Neutrophil (primary cell): ENCODE measurements around the gene NPFF.

ENCODE experiments used
- H3K27ac ChIP-seq: fragments of 200-600 bp; sonication (generic); 2 replicates; pipeline ENCODE4 v1.5.1; 2016; ENCODE audit warnings: mild to moderate bottlenecking, moderate library complexity
- H3K27me3 ChIP-seq: fragments of 200-600 bp; sonication (generic); 2 replicates; pipeline ENCODE4 v1.6.0; 2016; ENCODE audit warnings: mild to moderate bottlenecking
- H3K36me3 ChIP-seq: fragments of 200-600 bp; sonication (generic); 2 replicates; pipeline ENCODE4 v1.5.1; 2017
- H3K4me1 ChIP-seq, 2 experiments: fragments of 200-600 bp in 1 of 2; sonication (generic) in 1 of 2; 1 replicate in 1 of 2; 2 replicates in 1 of 2; pipeline versions ENCODE4 v1.5.1 to v1.6.1; 2013 to 2016; ENCODE audit warnings: low read depth in 1 of 2, low read length in 1 of 2, mild to moderate bottlenecking in 1 of 2, moderate library complexity in 1 of 2; ENCODE audit not compliant: control insufficient read depth in 1 of 2, insufficient read depth in 1 of 2
- H3K4me3 ChIP-seq, 2 experiments: fragments of 200-600 bp in 1 of 2; sonication (generic) in 1 of 2; 1 replicate in 1 of 2; 2 replicates in 1 of 2; pipeline ENCODE4 v1.5.1; 2013 to 2016; ENCODE audit warnings: low read depth in 1 of 2, low read length in 1 of 2, mild to moderate bottlenecking in 1 of 2, moderate library complexity in 1 of 2
- H3K9me3 ChIP-seq: fragments of 200-600 bp; sonication (generic); 2 replicates; pipeline ENCODE4 v1.5.1; 2016
- CTCF ChIP-seq: fragments of 200-600 bp; sonication (generic); IDR thresholded peaks from 2 replicates; pipeline ENCODE4 v1.5.1; 2016; ENCODE audit warnings: antibody characterized with exemption

Gene NPFF

GRCh38 chr12:53505555-53506449 lies 1.5 kb downstream of the NPFF start:
- no peaks in the 10 kb centered on the region for H3K27me3 ChIP-seq
- H3K36me3 ChIP-seq, result peaks cover 16% of the 10 kb centered on the region
- H3K9me3 ChIP-seq, result no peaks in the 10 kb centered on the region
- no peak overlapping the region for H3K27ac ChIP-seq
- no peak for TF ChIP-seq CTCF
- no peak overlapping the region for H3K4me3 ChIP-seq
- peaks cover 14 to 20% of the 10 kb centered on the region in 2 experiments for H3K4me1 ChIP-seq

DNA sequence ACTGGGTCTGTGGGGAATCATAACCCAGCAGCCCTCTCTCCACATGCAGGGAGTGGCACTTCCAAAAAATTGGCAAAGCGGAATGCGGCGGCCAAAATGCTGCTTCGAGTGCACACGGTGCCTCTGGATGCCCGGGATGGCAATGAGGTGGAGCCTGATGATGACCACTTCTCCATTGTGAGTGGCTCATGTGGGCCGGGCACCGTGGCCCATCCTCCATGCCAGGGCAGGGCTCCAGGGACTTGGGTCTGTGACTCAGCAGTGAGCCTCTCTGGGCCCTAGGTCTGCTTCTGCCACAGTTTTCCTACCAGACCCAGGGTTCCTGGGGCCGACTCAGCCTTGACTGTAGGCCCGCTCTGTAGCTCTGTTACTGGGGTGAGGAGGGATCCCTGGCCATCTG lies 2.2 kb downstream of the NPFF start:
- H3K4me1 ChIP-seq, result peaks cover 17 to 23% of the 10 kb centered on the region in 2 experiments
- H3K27ac ChIP-seq, result no peak overlapping the region
- no peak overlapping the region for H3K4me3 ChIP-seq
- H3K36me3 ChIP-seq, result peaks cover 9% of the 10 kb centered on the region
- no peaks in the 10 kb centered on the region for H3K27me3 ChIP-seq
- no peaks in the 10 kb centered on the region for H3K9me3 ChIP-seq
- no peak for TF ChIP-seq CTCF

- Histone ChIP-seq H3K27me3 (peaks cover under 1% of the 10 kb centered on the region), H3K4me3 (no peak overlapping the region), H3K4me1 (peaks cover 25 to 29% of the 10 kb centered on the region in 2 experiments), H3K27ac (no peak overlapping the region), H3K9me3 (no peaks in the 10 kb centered on the region), H3K36me3 (peaks cover 8% of the 10 kb centered on the region)
- no peak for TF ChIP-seq CTCF
Observed at GRCh38 chr12:53504004-53504920, 3.0 kb downstream of the NPFF start.

GRCh38 chr12:53502983-53503728 lies 4.1 kb downstream of the NPFF start:
- Histone ChIP-seq H3K4me1 (peaks cover 22 to 27% of the 10 kb centered on the region in 2 experiments), H3K4me3 (no peak overlapping the region)

More at GRCh38 chr12:53502983-53503728, 4.1 kb downstream of the NPFF start:
- H3K27me3 ChIP-seq, result peaks cover 12% of the 10 kb centered on the region
- H3K36me3 ChIP-seq, result peaks cover 8% of the 10 kb centered on the region
- no peak overlapping the region for H3K27ac ChIP-seq
- H3K9me3 ChIP-seq, result no peaks in the 10 kb centered on the region
- TF ChIP-seq CTCF, result no peak
